Raji (cell line): ENCODE results near the gene TMEM125.

Experiments used
- POLR2A ChIP-seq: IDR thresholded peaks from 2 replicates; pipeline ENCODE4 v1.6.1; 2011; ENCODE audit warnings: low read depth, low read length, control low read depth; ENCODE audit not compliant: insufficient read depth

TMEM125 gene

GRCh38 chr1:43266881-43267280, 2.9 kb upstream of the TMEM125 start:
- no peak for TF ChIP-seq POLR2A

- no peak for TF ChIP-seq POLR2A
Measured at GRCh38 chr1:43267291-43267805, 2.4 kb upstream of the TMEM125 start.

- no peak for TF ChIP-seq POLR2A
Measured at GRCh38 chr1:43267818-43268425, 1.9 kb upstream of the TMEM125 start.

- TF ChIP-seq POLR2A = no peak
Measured at GRCh38 chr1:43270421-43271095, 775 bp downstream of the TMEM125 start.

- no peak for TF ChIP-seq POLR2A
Measured at GRCh38 chr1:43271186-43272118, 1.7 kb downstream of the TMEM125 start.

- TF ChIP-seq POLR2A = no peak
Measured at GRCh38 chr1:43272161-43272560, 2.4 kb downstream of the TMEM125 start.

GRCh38 chr1:43272576-43273571, 3.1 kb downstream of the TMEM125 start:
- no peak for TF ChIP-seq POLR2A

GRCh38 chr1:43273708-43274107, 3.9 kb downstream of the TMEM125 start:
- no peak for TF ChIP-seq POLR2A

GRCh38 chr1:43274125-43274803, 4.5 kb downstream of the TMEM125 start:
- TF ChIP-seq POLR2A = no peak

GRCh38 chr1:43274804-43275180, 5.0 kb downstream of the TMEM125 start:
- TF ChIP-seq POLR2A = no peak

GRCh38 chr1:43275826-43276620, 6.2 kb downstream of the TMEM125 start:
- TF ChIP-seq POLR2A = no peak

- TF ChIP-seq POLR2A = no peak
Measured at GRCh38 chr1:43276673-43277072, 6.9 kb downstream of the TMEM125 start.

GRCh38 chr1:43277116-43277876, 7.5 kb downstream of the TMEM125 start:
- TF ChIP-seq POLR2A = no peak

- TF ChIP-seq POLR2A = no peak
Measured at GRCh38 chr1:43279161-43279560, 9.4 kb downstream of the TMEM125 start.
